HG03457 (cell line): ENCODE measurements around the gene AKAP4.

Source experiments
- ATAC-seq: cut with Tn5 transposase; IDR thresholded peaks from one replicate; pipeline ENCODE4 v1.9.1; 2021; ENCODE audit warnings: moderate number of reproducible peaks; ENCODE audit not compliant: unreplicated experiment

The AKAP4 gene, protein sequence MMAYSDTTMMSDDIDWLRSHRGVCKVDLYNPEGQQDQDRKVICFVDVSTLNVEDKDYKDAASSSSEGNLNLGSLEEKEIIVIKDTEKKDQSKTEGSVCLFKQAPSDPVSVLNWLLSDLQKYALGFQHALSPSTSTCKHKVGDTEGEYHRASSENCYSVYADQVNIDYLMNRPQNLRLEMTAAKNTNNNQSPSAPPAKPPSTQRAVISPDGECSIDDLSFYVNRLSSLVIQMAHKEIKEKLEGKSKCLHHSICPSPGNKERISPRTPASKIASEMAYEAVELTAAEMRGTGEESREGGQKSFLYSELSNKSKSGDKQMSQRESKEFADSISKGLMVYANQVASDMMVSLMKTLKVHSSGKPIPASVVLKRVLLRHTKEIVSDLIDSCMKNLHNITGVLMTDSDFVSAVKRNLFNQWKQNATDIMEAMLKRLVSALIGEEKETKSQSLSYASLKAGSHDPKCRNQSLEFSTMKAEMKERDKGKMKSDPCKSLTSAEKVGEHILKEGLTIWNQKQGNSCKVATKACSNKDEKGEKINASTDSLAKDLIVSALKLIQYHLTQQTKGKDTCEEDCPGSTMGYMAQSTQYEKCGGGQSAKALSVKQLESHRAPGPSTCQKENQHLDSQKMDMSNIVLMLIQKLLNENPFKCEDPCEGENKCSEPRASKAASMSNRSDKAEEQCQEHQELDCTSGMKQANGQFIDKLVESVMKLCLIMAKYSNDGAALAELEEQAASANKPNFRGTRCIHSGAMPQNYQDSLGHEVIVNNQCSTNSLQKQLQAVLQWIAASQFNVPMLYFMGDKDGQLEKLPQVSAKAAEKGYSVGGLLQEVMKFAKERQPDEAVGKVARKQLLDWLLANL

GRCh38 chrX:50200907-50201306 is at the start of gene AKAP4:
TSS of gene AKAP4 (minus strand) at chrX:50201007. CDS start at chrX:50200889, 118 bp downstream.
- ATAC-seq = no peak

GRCh38 chrX:50211510-50211909 is 10.7 kb upstream of the AKAP4 start:
- ATAC-seq = no peak

DNA sequence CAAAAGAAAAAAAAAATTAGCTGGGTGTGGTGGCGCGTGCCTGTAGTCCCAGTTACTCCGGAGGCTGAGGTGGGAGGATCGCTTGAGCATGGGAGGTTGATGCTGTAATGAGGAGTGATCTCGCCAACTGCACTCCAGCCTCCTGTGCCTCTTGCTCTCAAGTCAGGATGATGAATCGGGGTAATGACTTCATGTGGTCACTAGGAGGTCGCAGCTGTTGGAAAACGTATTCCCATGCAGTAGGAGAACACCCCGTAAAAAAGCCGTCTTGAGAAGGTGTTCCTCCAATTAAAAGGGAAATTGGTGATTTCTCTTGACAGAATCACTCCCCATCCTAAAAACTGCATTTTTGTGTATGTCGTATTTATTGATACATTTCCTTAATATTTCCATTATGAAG is 5.9 kb upstream of the AKAP4 start:
- ATAC-seq = no peak

- peak; percentile 91 for ATAC-seq
Measured at GRCh38 chrX:50204364-50204899, 3.6 kb upstream of the AKAP4 start, which contains the start of gene CCNB3. TSS of gene CCNB3 (plus strand) at chrX:50204765. CDS start at chrX:50285164, 80,399 bp downstream.

DNA sequence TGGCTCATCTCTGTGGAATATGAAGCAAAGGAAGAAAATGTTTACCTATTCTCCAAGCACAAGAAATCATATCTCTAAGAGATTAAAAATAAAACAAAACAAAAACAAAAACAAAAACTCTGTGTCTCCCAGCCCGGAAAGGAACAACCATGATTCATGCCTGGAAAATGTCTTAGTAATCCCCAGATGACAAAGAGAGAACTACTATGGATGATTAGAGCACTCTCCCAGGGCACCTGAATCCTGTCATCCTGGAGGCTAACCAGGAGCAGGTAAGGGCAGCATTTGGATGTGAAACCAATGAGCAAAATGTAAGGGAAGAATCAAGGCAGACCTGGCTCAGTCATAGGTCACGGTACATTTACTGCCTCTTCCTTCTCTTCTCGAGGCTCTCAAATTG is 1.7 kb upstream of the AKAP4 start:
- ATAC-seq = no peak

DNA sequence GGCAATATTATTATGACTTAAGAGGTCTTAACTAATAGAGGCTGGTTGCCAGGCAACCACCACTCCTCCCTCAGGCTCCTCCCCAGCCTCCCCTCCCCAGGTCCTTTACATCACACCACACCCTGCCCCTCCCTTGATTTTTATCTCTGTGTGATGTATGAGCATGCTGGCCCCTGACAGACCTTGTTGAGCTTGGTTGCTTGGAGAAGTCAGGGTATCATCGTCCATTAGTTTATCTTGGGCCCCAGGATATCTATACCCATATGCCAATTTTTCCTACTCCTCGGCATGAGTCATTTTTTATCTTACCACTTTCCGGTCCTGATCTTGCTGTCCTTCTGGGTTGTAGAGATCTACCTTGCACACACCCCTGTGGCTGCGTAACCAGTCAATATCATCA is 2.5 kb downstream of the AKAP4 start:
- no peak for ATAC-seq

DNA sequence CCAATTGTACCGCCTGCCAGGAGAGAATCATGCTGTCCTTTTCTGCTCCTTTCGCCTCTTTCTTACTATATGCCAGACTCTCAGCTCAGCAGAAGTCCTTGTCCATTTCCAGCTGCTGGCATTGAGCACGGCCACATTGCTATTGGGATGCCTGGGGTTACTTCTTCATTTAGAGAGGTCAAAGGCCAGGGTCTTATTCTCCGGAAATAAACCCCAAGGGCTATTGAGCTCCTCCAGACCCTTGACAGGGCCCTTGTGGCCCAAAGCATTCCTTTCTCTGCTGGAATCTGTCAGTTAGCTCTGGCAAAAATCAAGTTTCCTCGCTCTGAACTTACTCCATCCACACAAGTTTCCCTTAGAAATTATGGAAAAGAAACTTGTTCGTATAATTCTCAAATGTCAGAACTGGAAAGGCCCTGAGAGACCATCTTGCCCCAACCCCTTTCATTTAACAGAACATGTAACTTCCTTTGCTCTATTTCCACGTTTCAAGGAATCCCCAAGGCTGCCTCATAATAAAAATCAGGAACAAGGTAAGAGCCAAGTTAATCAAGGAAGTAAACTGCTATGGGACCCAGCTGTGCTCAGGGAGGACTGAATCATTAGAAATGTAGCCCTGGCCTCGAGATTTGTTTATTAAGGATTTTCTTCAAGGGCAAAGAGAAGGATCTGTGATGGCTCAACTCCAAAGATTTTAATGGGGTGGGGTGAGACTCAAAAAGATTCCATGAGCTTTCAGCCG is 11.8 kb downstream of the AKAP4 start:
- no peak for ATAC-seq

DNA sequence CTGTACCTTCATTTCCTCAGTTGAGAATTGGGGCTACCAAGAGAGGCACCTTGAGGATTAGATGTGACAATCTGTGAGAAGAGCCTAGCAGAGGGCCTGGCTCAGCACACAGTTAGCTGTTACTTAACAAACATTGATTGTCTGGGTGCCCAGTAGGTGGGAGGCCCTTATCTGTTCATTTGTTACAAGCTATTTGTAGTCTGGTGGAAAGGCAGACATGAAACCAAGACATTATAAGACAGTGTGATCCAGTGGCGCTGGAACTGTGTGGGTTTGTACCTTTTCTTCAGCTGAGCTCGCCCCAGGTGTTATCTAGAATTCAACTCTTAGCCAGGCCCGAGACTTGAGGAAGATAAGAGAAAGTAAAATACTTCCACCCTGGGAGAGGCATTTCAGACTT is 16.9 kb downstream of the AKAP4 start:
- no peak for ATAC-seq

GRCh38 chrX:50180073-50180940 is 20.5 kb downstream of the AKAP4 start:
- no peak for ATAC-seq

- ATAC-seq = no peak
Measured at GRCh38 chrX:50169717-50170116, 31.1 kb downstream of the AKAP4 start.

DNA sequence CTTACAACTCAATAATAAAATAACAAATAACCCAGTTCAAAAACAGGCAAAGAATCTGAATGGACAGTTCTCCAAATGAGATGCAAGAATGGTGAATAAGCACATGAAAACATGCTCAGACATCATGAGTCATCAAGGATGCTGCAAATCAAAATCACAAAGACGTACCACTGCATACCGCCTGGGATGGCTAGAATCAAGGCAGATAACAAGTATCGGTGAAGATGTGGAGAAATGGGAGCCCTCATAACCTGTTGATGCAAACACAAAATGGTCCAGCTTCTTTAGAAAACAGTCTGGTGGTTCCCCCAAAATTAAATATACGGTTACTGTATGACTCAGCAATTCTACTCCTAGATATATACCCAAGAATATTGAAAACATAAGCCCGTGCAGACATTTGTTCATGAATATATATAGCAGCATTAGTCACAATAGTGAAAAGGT is 32.5 kb downstream of the AKAP4 start:
- ATAC-seq = no peak

DNA sequence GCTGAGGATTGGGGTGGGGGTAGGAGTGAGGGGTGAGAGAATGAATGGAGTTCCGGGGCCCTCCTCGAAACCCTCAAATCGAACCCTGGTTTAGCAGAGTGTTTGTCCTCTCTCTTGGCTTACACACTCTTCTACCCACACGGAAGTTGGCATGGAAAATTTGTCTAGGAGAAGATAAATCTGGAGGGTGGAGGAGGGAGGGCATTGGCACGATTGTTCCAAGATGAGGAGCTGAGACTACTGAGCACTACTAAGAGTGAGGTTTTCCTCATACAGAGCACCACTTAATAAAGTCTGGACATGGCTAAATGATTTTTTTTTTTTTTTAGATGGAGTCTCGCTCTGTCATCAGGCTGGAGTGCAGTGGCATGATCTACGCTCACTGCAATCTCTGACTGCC is 33.4 kb downstream of the AKAP4 start:
- ATAC-seq = no peak

GRCh38 chrX:50165727-50166126 is 35.1 kb downstream of the AKAP4 start:
- no peak for ATAC-seq

GRCh38 chrX:50161127-50161526 is 39.7 kb downstream of the AKAP4 start:
- no peak for ATAC-seq

DNA sequence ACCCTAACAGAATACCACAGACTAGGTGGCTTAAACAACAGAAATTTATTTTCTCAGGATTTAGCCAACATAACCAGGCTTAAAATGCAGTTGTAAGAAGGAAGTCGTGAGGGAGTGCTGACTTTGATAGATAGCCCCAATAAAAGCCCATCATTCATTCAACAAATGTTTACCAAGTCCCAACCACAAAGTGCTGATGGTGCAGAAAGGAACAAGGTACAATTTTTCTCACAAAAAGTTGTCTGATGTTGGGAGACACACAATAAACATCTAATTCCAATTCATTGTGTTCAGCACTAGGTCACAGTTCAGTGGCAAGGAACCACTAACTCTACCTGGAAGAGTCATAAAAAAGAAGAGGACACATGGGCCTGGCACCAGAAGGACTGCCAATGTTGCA is 42.2 kb downstream of the AKAP4 start:
- no peak for ATAC-seq

DNA sequence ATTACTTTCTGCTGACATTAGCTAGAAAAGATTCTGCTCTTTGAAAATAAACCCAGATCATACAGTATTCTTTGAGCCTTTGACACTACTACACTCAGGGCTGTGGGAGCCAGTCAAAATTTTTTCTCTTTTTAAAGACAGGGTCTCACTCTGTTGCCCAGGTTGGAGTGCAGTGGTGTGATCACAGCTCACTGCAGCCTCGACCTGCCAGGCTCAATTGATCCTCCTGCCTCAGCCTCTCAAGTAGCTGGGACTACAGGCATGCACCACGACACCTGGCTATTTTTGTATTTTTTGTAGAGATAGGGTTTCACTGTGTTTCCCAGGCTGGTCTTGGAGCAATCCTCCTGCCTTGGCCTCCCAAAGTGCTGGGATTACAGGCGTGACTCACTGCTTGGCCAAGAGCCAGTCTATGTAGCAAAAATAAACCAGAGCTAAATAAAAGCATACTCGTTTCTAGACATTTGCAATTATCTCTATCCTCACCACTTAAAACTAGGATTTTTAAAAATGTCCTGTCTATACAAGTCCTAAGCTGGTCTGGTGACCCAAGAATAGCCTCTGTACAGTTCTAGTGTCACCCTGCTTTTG is 43.2 kb downstream of the AKAP4 start:
- ATAC-seq = no peak

DNA sequence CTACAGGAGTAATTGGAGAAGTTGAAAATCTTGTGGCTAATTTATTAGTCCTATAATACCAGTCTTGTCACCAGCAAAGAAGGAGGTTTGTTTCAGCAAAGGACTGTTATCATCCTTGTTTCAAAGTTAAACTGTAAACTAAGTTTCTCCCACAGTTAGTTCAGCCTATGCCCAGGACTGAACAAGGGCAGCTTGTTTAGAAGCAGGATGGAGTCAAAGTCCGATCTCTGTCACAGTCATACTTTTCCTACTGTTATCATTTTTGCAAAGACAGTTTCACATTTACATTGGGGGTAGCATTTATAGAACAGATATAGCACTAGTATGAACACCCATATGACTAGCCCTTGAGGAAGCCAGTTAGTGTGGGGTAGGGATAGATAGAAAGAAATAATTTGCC is 46.4 kb downstream of the AKAP4 start:
- ATAC-seq = no peak

DNA sequence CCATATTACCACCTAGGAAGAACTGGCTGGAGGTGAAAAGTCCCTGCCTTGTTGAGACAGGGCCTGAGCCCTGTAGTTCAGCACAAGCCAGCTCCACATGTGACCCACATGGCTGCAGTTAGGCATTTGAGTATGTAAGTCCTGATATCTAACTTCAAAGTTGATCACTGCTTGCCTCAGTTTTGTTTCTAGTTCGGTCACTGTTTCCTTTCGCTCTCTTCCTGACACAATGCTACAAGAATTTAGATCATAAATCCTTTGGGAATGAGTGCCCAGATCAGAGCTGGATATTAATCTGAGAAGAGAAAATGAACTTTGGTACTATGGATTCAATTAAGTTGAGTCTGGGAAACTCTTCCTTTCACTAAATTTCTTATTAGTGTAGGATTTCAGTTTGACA is 48.4 kb downstream of the AKAP4 start:
- ATAC-seq = no peak

- ATAC-seq = no peak
Measured at GRCh38 chrX:50147972-50148371, 52.8 kb downstream of the AKAP4 start.
